Stomach smooth muscle (tissue), 2 donors: ENCODE data around the gene BRD2.

Source experiments
- H3K27ac ChIP-seq: one replicate; pipeline ENCODE4 v1.7.0; 2013; ENCODE audit warnings: mild to moderate bottlenecking, low read length, inconsistent platforms
- H3K27me3 ChIP-seq, 2 donors: one replicate each; pipeline ENCODE4 v1.7.0; 2013; ENCODE audit warnings: low read length in 2 of 2; ENCODE audit not compliant: insufficient read depth in 2 of 2, control insufficient read depth in 1 of 2
- H3K36me3 ChIP-seq, 2 donors: one replicate each; pipeline ENCODE4 v1.7.0; 2013; ENCODE audit warnings: low read length in 2 of 2; ENCODE audit not compliant: control insufficient read depth in 2 of 2, insufficient read depth in 2 of 2
- H3K4me1 ChIP-seq: one replicate; pipeline ENCODE4 v1.7.0; 2013; ENCODE audit warnings: low read length; ENCODE audit not compliant: control insufficient read depth, insufficient read depth
- H3K4me3 ChIP-seq, 2 donors: one replicate each; pipeline ENCODE4 v1.7.0; 2013; ENCODE audit warnings: low read length in 2 of 2
- H3K9ac ChIP-seq, 2 donors: one replicate each; pipeline ENCODE4 v1.7.0; 2013; ENCODE audit warnings: low read length in 2 of 2, mild to moderate bottlenecking in 1 of 2
- H3K9me3 ChIP-seq, 2 donors: one replicate each; pipeline ENCODE4 v1.7.0; 2013; ENCODE audit warnings: low read length in 2 of 2; ENCODE audit not compliant: control insufficient read depth in 2 of 2
- donor health status: healthy.
- donor health status: Pancreatic carcinoma.

BRD2 gene

GRCh38 chr6:32950449-32950848 is 17.9 kb upstream of the BRD2 start:
- Histone ChIP-seq H3K4me3 (no peak overlapping the region), H3K27ac (no peak overlapping the region), H3K36me3 (no peaks in the 10 kb centered on the region), H3K4me1 (peaks cover 14% of the 10 kb centered on the region), H3K9ac (no peak overlapping the region), H3K27me3 (no peaks in the 10 kb centered on the region), H3K9me3 (no peaks in the 10 kb centered on the region)

GRCh38 chr6:32952817-32953739 is 15.3 kb upstream of the BRD2 start, which contains the start of gene HLA-DMA:
HLA-DMA (minus strand) TSS chr6:32953097; CDS start chr6:32953036, 61 bp downstream.
- peak within 1 kb of the TSS; percentile 3 to 58 for H3K9ac ChIP-seq
- no peaks in the 10 kb centered on the region for H3K36me3 ChIP-seq
- H3K27ac ChIP-seq: peak within 1 kb of the TSS; percentile 87
- H3K9me3 ChIP-seq: no peaks in the 10 kb centered on the region
- peak within 1 kb of the TSS; percentile 3 to 68 for H3K4me3 ChIP-seq
- H3K4me1 ChIP-seq: peaks cover 14% of the 10 kb centered on the region
- H3K27me3 ChIP-seq: no peaks in the 10 kb centered on the region

DNA sequence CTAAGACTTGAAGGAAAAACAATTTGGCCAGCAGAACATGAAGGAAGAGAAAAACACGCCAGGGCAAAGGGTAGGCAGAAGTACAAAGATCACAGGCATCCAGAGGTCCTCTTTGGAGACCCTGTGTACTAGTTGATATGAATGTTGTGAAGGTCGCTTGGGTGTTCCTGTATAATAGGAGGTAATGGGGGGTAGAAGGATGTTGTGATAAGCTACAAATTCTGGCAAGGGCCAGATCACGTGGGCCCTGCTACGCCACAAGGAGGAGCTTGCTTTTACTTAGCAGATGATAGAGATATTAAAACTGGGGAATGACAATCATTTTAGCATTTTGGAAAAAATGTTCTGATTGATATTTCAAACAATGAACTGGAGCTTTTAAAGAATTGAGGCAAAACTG is 14.6 kb upstream of the BRD2 start:
- H3K27me3 ChIP-seq: no peaks in the 10 kb centered on the region
- H3K4me1 ChIP-seq: peaks cover 14% of the 10 kb centered on the region
- no peaks in the 10 kb centered on the region for H3K9me3 ChIP-seq
- H3K36me3 ChIP-seq: no peaks in the 10 kb centered on the region
- no peak overlapping the region for H3K4me3 ChIP-seq
- H3K9ac ChIP-seq: no peak overlapping the region
- H3K27ac ChIP-seq: no peak overlapping the region

DNA sequence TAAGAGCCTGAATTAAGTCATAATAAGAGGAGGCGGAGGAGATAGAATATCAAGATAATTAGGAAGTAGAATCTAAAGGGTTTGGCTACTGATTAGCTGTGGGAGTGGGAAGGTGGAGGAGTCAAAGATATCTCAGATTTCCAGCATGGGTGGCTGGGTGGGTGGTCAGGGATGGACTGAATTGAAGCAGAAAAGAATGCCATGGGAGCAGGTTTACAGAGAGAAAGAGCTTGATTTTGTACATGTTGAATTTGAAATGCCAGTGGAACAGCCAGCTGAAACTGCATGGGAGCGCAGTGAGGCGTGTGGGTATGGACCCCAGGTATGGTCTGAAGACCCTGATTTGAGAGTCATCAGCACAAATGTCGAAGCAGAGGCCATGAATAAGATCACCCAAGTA is 14.1 kb upstream of the BRD2 start:
- Histone ChIP-seq H3K9ac (no peak overlapping the region), H3K36me3 (no peaks in the 10 kb centered on the region), H3K4me1 (peaks cover 14% of the 10 kb centered on the region), H3K9me3 (no peaks in the 10 kb centered on the region), H3K27ac (no peak overlapping the region), H3K4me3 (no peak overlapping the region), H3K27me3 (no peaks in the 10 kb centered on the region)

- Histone ChIP-seq H3K27ac (no peak overlapping the region), H3K9ac (no peak overlapping the region), H3K9me3 (no peaks in the 10 kb centered on the region), H3K36me3 (no peaks in the 10 kb centered on the region), H3K4me3 (no peak overlapping the region), H3K4me1 (peaks cover 14% of the 10 kb centered on the region), H3K27me3 (no peaks in the 10 kb centered on the region)
These were observed 13.2 kb upstream of the BRD2 start for GRCh38 chr6:32954986-32955802.

- Histone ChIP-seq H3K4me3 (no peak overlapping the region), H3K36me3 (no peaks in the 10 kb centered on the region), H3K27ac (no peak overlapping the region), H3K9ac (no peak overlapping the region), H3K27me3 (no peaks in the 10 kb centered on the region), H3K9me3 (no peaks in the 10 kb centered on the region), H3K4me1 (peaks cover 14% of the 10 kb centered on the region)
These were observed 12.2 kb upstream of the BRD2 start for GRCh38 chr6:32956176-32956575.

DNA sequence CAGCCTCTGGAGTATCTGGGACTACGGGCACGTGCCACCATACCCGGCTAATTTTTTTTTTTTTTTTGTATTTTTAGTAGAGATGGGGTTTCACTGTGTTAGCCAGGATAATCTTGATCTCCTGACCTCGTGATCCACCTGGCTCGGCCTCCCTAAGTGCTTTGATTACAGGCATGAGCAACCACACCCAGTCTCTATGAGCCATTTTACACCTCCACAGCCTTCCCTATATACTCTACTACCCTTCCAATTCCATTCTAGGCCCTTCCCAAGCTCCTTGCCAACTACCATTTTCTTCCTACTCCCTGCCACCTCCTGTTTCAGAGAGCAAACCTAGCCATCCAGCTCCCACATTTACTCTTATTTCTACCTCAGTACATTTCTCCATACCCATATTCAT is 7.8 kb upstream of the BRD2 start:
- H3K27ac ChIP-seq: no peak overlapping the region
- no peak overlapping the region for H3K4me3 ChIP-seq
- H3K9ac ChIP-seq: no peak overlapping the region
- no peaks in the 10 kb centered on the region for H3K4me1 ChIP-seq
- no peaks in the 10 kb centered on the region for H3K36me3 ChIP-seq
- no peaks in the 10 kb centered on the region for H3K9me3 ChIP-seq
- no peaks in the 10 kb centered on the region for H3K27me3 ChIP-seq

DNA sequence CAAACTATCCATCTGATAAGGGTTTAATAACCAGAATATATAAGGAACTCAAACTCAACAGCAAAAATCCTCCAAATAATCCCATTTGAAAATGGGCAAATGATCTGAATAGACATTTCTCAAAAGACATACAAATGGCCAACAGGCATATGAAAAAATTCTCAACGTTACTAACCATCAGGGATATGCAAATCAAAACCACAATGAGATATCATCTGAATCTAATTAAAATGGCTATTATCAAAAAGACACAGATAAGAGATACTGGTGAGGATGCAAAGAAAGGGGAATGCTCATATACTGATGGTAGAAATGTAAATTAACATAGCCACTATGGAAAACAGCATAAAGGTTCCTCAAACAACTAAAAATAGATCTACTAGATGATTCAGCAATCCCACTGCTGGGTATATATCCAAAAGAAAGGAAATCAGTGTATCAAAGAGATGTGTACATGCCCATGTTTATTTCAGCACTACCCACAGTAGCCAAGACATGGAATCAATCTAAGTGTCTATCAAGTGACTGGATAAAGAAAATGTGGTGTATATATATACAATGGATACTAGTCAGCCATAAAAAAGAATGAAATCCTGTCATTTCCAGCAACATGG is 6.1 kb upstream of the BRD2 start:
- no peaks in the 10 kb centered on the region for H3K9me3 ChIP-seq
- no peak overlapping the region for H3K4me3 ChIP-seq
- peaks cover 2% of the 10 kb centered on the region for H3K4me1 ChIP-seq
- no peak overlapping the region for H3K9ac ChIP-seq
- no peaks in the 10 kb centered on the region for H3K36me3 ChIP-seq
- H3K27ac ChIP-seq: no peak overlapping the region
- H3K27me3 ChIP-seq: no peaks in the 10 kb centered on the region

GRCh38 chr6:32963866-32964265 is 4.5 kb upstream of the BRD2 start:
- Histone ChIP-seq H3K4me1 (peaks cover 8% of the 10 kb centered on the region), H3K27ac (no peak overlapping the region), H3K9ac (no peak overlapping the region), H3K9me3 (no peaks in the 10 kb centered on the region), H3K4me3 (no peak overlapping the region), H3K36me3 (no peaks in the 10 kb centered on the region), H3K27me3 (no peaks in the 10 kb centered on the region)

DNA sequence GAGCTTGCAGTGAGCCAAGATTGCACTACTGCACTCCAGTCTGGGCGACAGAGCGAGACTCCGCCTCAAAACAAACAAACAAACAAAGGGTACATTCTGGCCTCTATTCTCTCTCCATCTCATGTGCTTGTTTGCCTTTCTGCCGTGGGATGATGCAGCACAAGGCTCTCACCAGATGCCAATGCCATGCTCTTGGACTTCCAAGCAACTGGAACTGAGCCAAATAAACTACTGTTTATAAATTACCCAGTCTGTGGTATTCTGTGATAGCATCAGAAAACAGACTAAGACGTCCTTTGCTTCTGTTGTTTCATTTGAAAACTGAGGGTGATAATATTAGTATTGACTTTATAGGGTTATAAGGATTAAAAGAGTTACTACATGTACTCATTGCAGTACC is 3.6 kb upstream of the BRD2 start:
- Histone ChIP-seq H3K4me3 (no peak overlapping the region), H3K36me3 (no peaks in the 10 kb centered on the region), H3K9ac (no peak overlapping the region), H3K27me3 (no peaks in the 10 kb centered on the region), H3K27ac (no peak overlapping the region), H3K9me3 (no peaks in the 10 kb centered on the region), H3K4me1 (peaks cover 15% of the 10 kb centered on the region)
